Spinal cord (tissue), 10 donors: ENCODE measurements around the gene SLC43A3. TPM values are rescaled to one million over a fixed set of nuclear protein-coding genes. Genes with fewer than 3 reads are reported as not detected.

Experiments used
- DNase-seq, 6 donors: peaks; one replicate each; pipeline versions ENCODE4 v3.0.0 to v3.0.0-alpha.2; 2013 to 2015; ENCODE audit warnings: low spot score in 6 of 6, low read depth in 4 of 6
- H3K27ac ChIP-seq: one replicate; pipeline ENCODE4 v1.5.1; 2013; ENCODE audit warnings: low read depth, low read length, control low read depth
- H3K27me3 ChIP-seq: one replicate; pipeline ENCODE4 v1.6.1; 2013; ENCODE audit warnings: low read length; ENCODE audit not compliant: control insufficient read depth, insufficient read depth
- H3K36me3 ChIP-seq: one replicate; pipeline ENCODE4 v1.6.1; 2013; ENCODE audit warnings: low read length; ENCODE audit not compliant: control insufficient read depth, insufficient read depth
- H3K4me1 ChIP-seq: one replicate; pipeline ENCODE4 v1.6.1; 2013; ENCODE audit warnings: low read length; ENCODE audit not compliant: control insufficient read depth, insufficient read depth
- H3K4me3 ChIP-seq: one replicate; pipeline ENCODE4 v1.5.1; 2013; ENCODE audit warnings: low read depth, low read length, control low read depth
- H3K9me3 ChIP-seq: one replicate; pipeline ENCODE4 v1.6.1; 2013; ENCODE audit warnings: low read length; ENCODE audit not compliant: control insufficient read depth, insufficient read depth
- WGBS: methylation state at CpG from one replicate; pipeline ENCODE4 v1.1.5; 2013; ENCODE audit warnings: missing lambda C conversion rate; ENCODE audit not compliant: insufficient coverage; 5-methylcytosine and 5-hydroxymethylcytosine counted together
- polyA plus RNA-seq, 2 donors: library from polyadenylated mRNA; unstranded; fragments of 120-200 nt; gene quantifications; one replicate each; pipeline ENCODE4 v1.2.1, GENCODE V29; 2013; ENCODE audit not compliant: insufficient read length in 2 of 2
- total RNA-seq, 2 donors: library from RNA; depleted of rRNA in 1 of 2; stranded (reverse); fragments of 120-200 nt in 1 of 2; fragments of >200 nt in 1 of 2; gene quantifications; one replicate each; pipeline versions ENCODE4 v1.2.3 to v1.2.4, GENCODE V29; 2013 to 2014
- donor health status: healthy.

Gene SLC43A3
- total and polyA plus RNA-seq, 4 donors = 12.2 to 20.3 (median 16.4) TPM

DNA sequence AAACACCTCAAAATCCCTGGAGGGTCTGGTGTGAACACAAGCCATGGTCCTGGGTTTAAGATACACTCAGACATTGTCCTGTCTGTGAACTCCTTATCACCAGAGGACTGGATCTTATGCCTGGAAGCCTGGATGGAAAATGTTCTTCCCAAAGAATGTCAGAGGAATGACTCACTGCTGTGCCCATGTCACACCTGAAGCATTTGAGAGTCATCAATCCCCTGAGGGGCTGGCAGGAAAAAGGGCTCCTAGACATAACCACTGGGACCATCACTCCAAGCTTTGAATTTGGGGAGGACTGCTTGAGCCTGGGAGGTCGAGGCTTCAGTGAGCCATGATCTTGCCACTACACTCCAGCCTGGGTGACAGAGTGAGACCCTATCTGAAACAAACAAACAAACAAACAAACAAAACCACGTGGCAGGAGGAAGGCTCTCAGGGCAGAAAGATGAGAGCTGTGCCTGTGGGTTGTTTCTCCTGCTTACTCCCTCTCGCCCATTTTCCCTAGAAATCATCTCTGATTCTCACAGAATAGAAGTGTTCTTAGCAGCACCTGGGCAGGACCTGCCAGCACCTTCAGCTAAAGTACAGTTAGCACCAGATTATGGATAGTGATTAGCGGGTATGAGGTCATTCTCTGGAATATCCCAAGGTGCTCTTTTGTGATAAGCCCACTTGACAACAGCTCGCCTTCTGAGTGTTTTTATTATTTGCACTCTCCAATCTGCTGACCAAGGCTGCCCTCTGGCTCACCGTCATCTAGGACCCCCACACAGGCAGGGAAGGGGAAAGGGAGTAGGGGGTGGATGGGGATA, 24.5 kb downstream of the SLC43A3 start:
- 40% methylated on average over 2 of the region's 6 CpGs for WGBS
- Histone ChIP-seq H3K27me3 (peaks cover 2% of the 10 kb centered on the region), H3K4me1 (peaks cover 11% of the 10 kb centered on the region), H3K27ac (no peak overlapping the region), H3K4me3 (no peak overlapping the region), H3K36me3 (peaks cover 5% of the 10 kb centered on the region), H3K9me3 (no peaks in the 10 kb centered on the region)
- DNase-seq = no peak

DNA sequence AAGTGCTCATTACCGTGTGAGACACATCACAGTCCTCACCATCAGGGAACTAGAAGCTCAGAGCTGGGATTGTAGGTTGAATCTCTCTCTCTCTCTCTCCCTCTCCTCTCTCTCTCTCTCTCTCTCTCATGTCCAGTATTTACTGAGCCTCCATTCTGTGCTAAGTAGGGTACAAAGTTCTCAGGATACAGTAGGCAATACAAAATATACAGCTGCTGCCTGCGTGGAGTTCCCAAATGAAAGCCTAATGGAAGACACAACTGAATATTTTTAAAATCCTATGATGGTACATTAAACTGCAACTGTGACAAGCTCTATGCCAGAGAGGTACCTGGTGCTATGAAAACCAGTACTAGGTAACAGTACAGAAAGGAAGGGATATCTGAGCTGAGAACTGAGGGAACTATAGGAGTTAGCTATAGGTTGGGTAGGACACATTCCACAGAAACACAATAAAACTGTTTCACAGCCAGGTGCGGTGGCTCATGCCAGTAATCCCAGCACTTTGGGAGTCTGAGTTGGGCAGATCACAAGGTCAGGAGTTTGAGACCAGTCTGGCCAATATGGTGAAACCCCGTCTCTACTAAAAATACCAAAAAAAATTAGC, 26.8 kb downstream of the SLC43A3 start:
- no peak overlapping the region for H3K27ac ChIP-seq
- H3K27me3 ChIP-seq = peaks cover 2% of the 10 kb centered on the region
- H3K36me3 ChIP-seq = no peaks in the 10 kb centered on the region
- no peak for DNase-seq
- H3K4me1 ChIP-seq = no peaks in the 10 kb centered on the region
- no peaks in the 10 kb centered on the region for H3K9me3 ChIP-seq
- 83% methylated on average over 1 of the region's 4 CpGs for WGBS
- H3K4me3 ChIP-seq = no peak overlapping the region

GRCh38 chr11:57399221-57399620, 27.7 kb downstream of the SLC43A3 start:
- WGBS = no CpG with 5 or more reads among the region's 5 CpGs
- no peak overlapping the region for H3K4me3 ChIP-seq
- no peaks in the 10 kb centered on the region for H3K9me3 ChIP-seq
- no peak overlapping the region for H3K27ac ChIP-seq
- no peak for DNase-seq
- no peaks in the 10 kb centered on the region for H3K36me3 ChIP-seq
- no peaks in the 10 kb centered on the region for H3K4me1 ChIP-seq
- peaks cover 2% of the 10 kb centered on the region for H3K27me3 ChIP-seq

DNA sequence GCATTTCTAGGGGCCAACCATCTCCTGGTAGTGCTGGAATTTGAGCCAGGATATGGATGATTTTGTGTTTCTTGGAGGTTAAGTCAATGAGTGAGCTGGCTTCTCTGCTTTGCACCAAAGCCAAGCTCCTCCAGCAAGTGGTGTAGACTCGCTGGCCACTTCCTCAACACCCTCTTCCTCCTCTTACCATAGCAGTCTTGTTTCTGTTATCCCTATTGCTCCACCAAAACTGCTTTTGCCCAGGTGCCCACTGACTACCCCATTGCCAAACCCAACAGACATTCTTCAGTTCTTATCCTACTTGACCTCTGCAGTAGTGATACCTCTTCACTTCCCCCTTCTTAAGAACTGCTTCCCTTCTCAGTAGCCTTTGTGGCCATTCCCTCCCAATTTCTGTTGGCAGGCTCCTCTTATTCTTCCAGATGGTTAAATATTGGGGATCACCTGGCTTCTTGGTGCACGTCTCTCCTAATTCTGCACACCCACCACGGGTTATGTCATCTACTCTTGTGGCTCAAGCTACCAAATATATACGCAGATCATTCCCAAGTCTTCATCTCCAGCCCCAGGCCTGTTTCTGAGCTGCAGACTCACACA, 29.4 kb downstream of the SLC43A3 start:
- WGBS = 93% methylated on average over 3 of the region's 4 CpGs

GRCh38 chr11:57396744-57397143, 30.2 kb downstream of the SLC43A3 start:
- Histone ChIP-seq H3K4me3 (no peak overlapping the region), H3K36me3 (no peaks in the 10 kb centered on the region), H3K27me3 (peaks cover 2% of the 10 kb centered on the region), H3K4me1 (no peaks in the 10 kb centered on the region), H3K27ac (no peak overlapping the region), H3K9me3 (no peaks in the 10 kb centered on the region)
- WGBS = no CpG with 5 or more reads among the region's 2 CpGs
- DNase-seq = no peak

More for the DNA sequence above, 29.4 kb downstream of the SLC43A3 start:
- Histone ChIP-seq H3K4me1 (no peaks in the 10 kb centered on the region), H3K27ac (no peak overlapping the region), H3K4me3 (no peak overlapping the region), H3K27me3 (peaks cover 2% of the 10 kb centered on the region), H3K36me3 (no peaks in the 10 kb centered on the region), H3K9me3 (no peaks in the 10 kb centered on the region)
- DNase-seq = no peak

- Histone ChIP-seq H3K4me1 (no peaks in the 10 kb centered on the region), H3K27me3 (peaks cover 2% of the 10 kb centered on the region), H3K27ac (no peak overlapping the region), H3K9me3 (no peaks in the 10 kb centered on the region), H3K4me3 (no peak overlapping the region), H3K36me3 (no peaks in the 10 kb centered on the region)
- DNase-seq = no peak
- 93% methylated on average over 9 of the region's 11 CpGs for WGBS
Measured at GRCh38 chr11:57395905-57396623, 30.9 kb downstream of the SLC43A3 start.

DNA sequence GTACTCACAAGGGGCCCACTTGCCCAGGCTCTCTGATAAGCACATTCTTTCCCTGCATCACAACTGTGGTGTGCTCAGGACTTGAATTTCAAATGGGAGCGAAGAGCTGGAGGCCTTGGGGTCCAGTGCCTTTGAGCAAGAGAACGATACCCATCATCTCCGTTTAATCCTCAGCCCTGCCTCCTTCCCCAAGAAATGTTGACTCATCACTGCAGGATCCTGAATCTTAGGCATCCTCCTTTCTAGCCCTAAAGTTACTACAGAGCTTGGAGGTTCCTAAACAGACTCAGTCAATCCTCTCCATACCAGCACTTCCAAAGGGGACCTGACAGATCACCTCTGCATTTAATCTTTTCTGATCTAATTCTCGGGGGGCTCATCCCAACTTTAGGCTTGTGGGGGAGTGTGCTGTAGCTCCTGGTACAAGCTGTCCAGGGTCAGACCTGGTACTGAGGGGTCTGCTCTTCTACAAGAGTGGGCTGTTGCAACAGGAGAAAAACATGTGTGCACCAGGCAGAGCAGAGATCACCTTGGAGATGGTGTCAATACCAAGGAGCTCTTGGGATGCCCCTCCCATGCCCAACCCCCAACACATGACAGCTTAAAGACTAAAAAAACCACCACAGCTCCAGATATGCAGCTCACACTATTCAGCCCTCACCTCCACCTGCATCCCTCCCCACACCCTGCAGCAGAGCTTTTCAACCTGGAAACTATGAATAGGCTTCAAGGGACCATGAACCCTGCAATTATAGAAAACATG, 32.5 kb downstream of the SLC43A3 start:
- Histone ChIP-seq H3K4me3 (no peak overlapping the region), H3K27ac (no peak overlapping the region), H3K27me3 (peaks cover 2% of the 10 kb centered on the region), H3K4me1 (no peaks in the 10 kb centered on the region), H3K36me3 (no peaks in the 10 kb centered on the region), H3K9me3 (no peaks in the 10 kb centered on the region)
- no peak for DNase-seq
- 60% methylated on average over 3 of the region's 4 CpGs for WGBS

GRCh38 chr11:57392763-57393105, 34.2 kb downstream of the SLC43A3 start:
- no peaks in the 10 kb centered on the region for H3K36me3 ChIP-seq
- H3K9me3 ChIP-seq = no peaks in the 10 kb centered on the region
- H3K4me3 ChIP-seq = no peak overlapping the region
- no peak overlapping the region for H3K27ac ChIP-seq
- peaks cover 2% of the 10 kb centered on the region for H3K27me3 ChIP-seq
- WGBS = 89% methylated on average over 3 of the region's 4 CpGs
- peaks cover under 1% of the 10 kb centered on the region for H3K4me1 ChIP-seq
- DNase-seq = no peak
